NCI-H345 treated with DMSO at 0.1 percent for 48 hours (cell line): ENCODE results near the gene RAPGEF3.

Source experiments
- DNase-seq: peaks from one replicate; lab custom pipeline; 2025; ENCODE audit not compliant: unreplicated experiment; lab: John Stamatoyannopoulos, UW

RAPGEF3 gene

DNA sequence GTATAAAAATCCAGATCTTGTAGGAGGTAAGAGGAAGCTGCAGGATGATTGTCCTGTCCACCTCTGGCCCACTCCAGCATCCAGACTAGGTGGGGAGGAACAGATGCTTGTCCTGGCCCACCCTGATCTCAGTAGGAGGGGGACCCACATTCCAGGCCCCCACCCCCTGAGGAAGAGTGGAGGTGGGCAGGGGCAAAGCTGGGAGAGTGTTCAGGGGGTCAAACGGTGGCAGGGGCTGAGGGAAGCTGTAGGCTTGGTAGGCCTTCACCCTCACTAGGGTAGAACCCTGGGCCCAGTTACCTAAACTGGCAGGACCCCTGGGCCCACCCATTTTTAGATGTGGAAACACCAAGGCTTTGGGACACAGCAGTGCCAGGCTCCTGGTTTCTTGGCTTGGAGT, 18.5 kb upstream of the RAPGEF3 start:
- DNase-seq: no peak

- DNase-seq: no peak
These were observed 17.9 kb upstream of the RAPGEF3 start for GRCh38 chr12:47776471-47777143.

DNA sequence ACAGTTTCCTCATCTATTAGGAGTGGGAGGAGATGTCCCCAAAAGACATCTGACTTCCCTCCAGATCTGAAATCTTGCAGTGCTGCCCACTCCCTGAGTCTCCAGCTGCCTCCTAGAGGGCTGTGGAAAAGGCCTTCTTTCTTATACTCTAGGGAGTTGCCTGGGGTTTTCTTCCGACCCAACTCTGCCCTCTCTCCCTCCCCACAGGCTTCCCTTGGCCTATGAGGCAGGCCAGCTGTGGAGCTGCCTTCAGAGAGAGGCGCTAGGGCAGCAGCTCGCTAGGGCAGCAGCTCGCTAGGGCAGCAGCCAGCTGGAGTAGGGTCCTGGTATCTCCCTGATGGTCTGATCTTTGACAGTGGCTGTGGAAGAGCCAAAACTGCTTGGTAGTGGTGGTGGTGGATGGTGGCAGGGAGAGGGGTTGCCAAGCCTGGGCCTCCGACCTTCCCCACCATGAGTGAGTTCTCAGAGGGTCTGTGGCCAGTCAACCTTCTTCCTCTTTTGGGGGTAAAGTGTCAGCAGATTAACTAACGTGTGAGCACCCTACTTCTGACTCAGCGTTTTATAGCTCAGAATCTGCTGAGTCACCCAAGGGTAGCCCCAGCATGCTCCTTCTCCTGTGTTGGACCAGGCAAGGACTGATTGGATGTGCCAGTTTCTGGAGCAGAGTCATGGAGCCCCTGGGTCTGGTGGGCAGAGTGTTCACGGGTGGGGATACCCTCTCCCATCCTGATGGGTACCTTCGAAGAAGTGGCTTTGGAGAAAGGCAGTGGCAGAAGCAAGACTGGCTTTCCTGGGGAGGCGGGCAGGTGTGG, 16.6 kb upstream of the RAPGEF3 start:
- no peak for DNase-seq

DNA sequence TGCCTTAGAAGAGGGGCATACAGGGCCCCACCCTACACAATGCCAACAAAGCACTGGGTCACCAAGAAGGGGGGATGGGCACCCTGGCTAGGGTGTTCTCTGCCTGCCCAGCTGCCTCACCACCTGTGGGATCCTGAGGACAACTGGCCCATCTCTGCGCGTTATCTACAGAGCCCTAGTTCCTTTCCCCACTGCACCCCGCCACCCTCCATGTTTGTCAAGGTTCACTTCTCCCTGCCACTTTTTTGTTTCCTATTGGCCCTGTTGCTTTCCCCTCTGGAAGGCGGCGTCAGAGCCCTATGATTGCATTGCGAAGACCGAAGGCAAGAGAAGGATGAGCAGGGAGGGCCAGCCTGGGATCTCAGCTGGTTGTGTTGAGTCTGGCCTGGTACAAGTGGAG, 16.0 kb upstream of the RAPGEF3 start:
- no peak for DNase-seq

- no peak for DNase-seq
These were observed 15.3 kb upstream of the RAPGEF3 start for GRCh38 chr12:47773858-47774580.

DNA sequence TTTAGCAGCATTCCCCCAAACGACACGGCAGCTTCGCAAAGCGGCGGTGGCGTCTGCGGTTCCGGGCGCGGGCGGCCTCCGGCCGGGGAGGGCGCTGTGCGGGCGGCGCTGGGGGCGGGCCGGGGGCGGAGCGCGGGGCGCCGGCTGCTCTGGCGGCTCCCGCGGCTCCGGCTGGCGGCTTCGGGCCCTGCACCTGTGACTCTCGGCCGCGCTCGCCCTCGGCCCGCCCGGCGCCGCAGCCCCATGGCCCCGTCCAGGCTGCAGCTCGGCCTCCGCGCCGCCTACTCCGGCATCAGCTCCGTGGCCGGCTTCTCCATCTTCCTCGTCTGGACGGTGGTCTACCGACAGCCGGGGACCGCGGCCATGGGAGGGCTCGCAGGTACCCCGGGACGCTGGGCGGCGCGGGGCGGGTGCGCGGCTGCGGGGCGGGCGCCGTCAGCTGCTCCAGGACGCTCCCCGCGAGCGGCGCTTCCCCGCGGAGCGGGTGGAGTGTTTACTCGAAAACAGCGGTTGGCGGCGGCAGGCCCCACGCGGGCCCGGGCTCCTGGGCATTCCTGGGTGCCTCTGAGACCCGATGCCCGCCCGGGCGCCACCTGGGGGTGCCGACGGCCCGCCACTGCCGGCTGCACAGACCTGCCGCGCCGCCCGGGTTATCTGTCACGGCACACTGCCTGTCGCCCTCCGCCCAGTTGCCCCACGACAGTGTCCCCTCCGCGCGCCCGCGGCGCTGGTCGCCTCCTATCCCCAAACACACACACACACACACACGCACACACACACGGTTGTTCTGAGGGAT, 14.6 kb upstream of the RAPGEF3 start, which contains the start of gene SLC48A1:
Gene SLC48A1 (plus strand): TSS at position 177 of the 796 bp plus-strand sequence. CDS start 67 bp downstream, at position 244.
- DNase-seq: no peak

DNA sequence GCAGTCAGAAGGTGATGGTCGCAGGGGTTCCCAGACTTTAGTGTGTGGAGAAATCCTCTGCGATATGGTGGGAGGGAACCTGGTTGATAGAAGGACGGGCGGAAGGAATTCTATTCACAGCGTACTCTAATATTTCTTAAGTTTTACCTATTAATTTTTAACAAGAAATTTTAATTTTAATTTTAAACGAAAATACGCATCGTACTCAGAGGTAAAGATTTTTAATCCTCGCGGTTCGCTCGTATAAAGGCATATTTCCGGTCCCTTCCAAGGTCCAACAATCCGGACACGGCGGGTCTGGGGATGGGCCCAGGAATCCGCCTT, 14.0 kb upstream of the RAPGEF3 start:
- DNase-seq: no peak

DNA sequence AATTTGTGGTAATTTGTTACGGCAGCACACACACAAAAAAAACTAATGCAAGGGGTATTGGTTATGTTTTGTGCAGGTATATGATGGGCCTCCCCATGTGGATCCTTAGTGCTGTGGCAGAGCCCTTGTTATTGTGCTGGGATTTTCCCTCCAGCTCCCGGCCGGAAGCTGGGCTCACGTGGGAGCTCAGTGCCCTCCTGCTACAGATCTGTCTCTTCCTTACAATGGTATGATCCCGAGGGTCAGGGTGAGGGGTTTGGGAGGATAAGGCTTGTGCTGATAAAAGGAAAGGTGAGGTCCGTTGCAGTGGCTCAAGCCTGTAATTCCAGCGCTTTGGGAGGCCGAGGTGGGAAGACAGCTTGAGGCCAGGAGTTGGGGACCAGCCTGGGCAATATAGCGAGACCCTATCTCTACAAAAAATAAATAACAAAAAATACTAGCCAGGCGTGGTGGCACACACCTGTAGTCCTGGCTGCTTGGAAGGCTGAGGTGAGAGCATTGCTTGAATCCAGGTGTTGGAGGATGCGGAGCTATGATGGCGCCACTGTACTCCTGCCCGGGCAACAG, 13.5 kb upstream of the RAPGEF3 start:
- DNase-seq: no peak

DNA sequence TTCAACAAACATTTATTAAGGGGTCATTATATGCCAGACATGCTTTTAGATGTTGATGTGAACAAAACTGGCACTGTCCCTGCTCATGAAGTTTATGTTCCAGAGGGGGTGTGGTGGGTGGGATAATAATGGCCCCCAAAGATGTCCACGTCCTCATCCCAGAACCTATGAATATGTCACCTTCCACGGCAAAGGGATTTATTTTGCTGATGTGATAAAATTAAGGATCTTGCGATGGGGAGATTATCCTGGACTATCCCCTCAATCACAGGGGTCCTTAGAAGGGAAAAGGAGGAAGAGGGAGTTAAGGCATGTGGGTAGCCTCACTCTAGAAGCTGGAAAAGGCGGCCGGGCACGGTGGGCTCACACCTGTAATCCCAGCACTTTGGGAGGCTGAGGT, 12.6 kb upstream of the RAPGEF3 start:
- no peak for DNase-seq

- DNase-seq: no peak
These were observed 11.5 kb upstream of the RAPGEF3 start for GRCh38 chr12:47770086-47770726.

- DNase-seq: no peak
These were observed 10.8 kb upstream of the RAPGEF3 start for GRCh38 chr12:47769234-47770085.

DNA sequence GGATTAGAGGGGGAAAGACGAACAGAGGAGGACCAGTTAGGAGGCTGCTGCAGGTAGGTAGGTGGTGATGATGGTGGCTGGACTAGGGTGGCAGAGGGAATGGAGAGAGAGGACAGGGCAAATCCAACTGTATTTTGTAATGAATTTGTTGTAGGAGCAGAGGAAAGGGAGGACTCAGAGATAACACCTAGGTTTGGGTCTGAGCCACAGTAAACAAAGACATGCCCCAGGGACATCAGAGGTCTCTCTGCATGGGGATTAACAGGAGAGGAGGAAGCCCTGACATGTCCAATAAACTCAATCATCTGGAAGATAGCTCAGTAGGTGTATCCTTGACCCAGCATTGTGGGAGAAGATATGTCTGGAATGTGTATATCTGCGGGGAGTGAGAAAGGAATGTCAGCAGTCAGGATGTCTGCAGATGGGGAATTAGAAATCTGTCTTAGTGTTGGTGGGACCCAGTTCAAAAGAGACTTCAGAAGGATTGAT, 9.7 kb upstream of the RAPGEF3 start:
- DNase-seq: no peak

GRCh38 chr12:47767216-47767724, 8.6 kb upstream of the RAPGEF3 start:
- peak; percentile 3 for DNase-seq

DNA sequence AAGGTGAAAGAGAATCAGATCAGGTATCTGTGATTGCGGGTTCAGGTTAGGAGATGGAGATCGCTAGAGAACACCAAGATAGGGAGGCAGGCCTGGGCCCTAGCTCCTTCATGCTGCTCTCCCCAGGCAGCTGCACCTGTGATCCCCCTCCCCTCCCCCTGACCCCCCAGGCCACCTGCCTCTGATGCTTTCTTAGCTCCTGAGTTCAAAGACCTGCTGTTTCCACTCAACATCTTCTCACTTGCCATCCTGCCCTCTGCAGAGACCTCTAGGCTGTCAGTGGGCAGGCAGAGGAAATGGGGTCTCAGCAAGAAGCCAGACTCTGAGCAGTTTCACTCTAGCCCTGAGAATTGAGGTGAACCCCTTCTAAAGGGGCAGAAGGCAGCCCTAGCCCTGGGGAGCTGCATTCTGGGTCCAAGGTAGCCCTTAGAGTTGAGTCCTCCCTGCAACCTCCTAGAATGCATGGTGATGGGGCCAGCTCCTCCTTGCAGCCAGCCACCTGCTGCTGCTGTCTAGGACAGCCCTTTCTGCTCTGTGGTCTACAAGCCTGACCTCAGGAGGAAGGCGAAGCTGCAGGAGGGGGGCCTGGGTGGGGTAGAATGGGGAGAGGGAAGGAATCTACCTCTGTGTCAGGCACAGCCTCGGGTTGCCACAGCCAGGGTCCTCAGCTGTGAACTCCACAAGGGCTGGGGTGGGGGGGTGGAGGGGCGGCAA, 8.0 kb upstream of the RAPGEF3 start:
- DNase-seq: no peak

DNA sequence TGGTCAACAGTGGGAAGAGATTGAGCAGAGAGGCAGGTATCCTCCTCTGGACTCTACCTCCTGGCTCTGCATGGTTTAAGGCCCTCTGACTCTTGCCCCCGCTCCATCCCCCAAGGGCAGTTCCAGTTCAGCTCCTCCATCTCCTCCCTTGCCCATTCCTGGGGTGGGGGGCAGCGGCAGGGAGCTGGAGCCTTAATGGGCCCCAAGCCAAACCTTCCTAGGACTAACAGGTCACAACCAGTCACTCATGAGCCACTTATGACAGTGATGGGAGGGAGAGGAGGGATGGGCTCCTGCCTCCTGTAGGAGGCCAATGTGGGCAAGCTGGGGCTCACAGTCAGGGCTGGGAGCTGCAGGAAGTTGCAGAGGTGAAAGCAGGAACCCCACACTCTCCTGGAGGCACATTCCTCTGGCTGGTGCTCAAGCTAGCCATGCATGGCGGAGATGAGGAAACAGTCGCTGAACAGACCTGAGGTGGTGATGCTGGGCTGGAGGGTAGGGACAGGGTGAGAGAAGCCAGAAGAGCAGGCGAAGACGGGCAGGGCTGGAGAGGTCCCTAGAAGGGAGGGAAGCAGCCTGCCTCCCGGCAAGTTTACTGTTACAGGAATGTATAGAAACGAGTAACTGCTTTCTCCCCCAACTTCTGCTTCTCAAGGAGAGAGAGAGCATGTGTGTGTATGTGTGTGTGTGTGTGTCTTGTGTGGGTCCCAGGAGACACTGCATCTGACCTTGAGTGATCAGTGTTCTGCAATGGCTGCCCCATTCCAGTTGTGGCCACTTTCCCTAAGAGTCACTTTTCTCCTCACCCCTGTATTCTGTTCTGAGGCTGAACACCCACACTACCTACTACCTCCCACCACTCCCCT, 5.0 kb upstream of the RAPGEF3 start:
- no peak for DNase-seq

DNA sequence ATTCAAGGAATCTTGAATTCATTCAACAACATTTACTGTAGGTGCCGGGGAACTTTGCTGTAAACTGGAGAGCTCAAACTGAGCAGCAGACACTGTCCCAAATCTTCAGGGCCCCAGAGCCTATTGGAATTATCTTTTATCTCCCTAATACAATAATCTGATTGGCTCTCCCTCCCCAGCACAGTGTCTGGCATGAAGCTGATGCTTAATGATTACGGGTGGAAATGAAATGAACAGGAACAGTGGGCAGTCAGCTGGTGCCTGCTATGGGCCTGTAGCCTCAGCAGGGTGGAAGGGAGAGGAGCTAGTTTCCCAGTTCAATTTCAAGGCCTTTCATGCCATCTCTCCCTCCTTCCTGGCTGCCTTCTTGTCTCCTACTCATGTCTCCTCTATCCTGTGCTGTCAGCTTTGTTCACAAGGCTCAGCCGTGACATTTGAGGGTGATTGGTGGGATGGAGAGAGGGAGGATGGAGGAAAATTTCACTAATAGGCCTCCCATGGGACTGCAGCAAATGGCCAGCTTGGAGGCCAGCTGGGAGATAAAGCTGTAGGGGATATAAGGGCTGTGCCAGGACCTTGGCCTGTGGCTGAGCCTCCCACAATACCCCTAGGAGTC, 4.3 kb upstream of the RAPGEF3 start:
- no peak for DNase-seq

GRCh38 chr12:47758584-47758833, 171 bp downstream of the RAPGEF3 start:
- no peak for DNase-seq
